Activated CD8-positive, alpha-beta memory T cell treated with anti-CD3 and anti-CD28 coated beads, Interleukin-2, amount 50 U/mL, for 1 hour (primary cell): ENCODE data around the gene DDX17.
A peak's percentile ranks its signal among the peaks of the same experiment; 100 is the strongest.

Experiments used
- DNase-seq: peaks from one replicate; pipeline ENCODE4 v3.0.0-alpha.2; 2020; ENCODE audit errors: extremely low read depth

DDX17 gene

DNA sequence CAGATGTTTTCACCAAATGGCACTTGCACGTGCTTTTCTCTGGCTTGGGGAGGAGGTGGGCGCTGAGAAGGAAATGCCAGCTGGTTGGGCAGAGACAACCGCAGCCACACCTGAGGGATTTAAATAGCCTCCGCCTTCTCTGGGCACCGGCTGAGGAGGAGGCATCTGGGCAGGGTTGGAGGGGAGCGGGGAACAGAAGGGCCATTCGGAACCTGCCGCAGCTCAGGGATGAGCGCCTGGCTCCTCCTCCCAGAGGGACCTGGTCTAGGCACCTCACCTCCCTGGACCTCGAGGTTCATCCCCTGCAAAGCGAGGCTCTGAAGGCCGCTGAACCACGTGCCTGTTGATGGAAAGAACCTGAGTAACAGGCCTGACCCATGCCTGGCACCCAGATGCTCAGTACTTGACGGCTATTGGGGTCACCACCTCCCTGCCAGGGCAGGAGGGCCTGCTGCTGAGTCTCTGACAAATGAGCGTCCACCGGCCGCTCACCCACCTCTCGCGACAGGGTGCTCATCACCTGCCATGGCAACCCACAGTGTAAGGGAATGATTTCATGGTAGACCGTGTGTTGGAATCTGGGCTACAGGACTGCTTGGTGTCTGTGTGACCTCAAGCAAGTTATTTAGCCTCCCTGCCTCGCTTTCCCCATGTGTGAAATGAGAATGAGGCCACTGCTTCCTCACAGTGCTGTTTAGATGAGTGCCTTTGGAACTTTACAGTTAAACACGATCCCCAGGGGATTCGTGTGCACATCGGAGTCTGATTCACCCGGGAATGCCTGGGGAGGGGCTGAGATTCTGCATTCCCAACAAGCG, 40.2 kb downstream of the DDX17 start:
- no peak for DNase-seq

DNA sequence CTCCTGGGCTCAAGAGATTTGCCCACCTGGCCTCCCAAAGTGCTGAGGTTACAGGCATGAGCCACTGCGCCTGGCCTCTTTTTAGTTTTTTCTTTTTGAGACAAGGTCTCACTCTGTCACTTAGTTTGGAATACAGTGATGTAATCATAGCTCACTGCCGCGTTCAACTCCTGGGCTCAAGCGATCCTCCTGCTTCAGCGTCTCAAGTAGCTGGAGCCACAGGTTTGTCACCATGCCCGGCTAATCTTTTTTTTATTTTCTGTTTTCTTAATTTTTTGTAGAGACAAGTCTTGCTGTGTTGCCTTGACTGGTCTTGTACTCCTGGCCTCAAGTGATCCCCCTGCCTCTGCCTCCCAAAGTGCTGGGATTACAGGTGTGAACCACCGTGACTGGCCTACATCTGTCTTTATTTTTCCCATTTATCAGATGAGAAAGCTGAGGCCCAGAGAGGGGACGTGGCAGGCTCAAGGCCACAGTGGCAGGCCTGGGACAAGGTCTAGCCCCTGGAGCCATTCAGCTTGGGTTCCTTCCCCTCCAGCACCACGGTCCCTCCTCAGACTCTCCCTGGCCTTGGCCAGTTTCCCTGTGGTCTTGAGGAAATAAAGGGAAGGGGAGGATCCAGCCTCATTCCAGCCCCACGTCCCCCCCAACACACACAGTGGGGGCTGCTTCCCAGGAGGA, 41.0 kb downstream of the DDX17 start:
- no peak for DNase-seq

DNA sequence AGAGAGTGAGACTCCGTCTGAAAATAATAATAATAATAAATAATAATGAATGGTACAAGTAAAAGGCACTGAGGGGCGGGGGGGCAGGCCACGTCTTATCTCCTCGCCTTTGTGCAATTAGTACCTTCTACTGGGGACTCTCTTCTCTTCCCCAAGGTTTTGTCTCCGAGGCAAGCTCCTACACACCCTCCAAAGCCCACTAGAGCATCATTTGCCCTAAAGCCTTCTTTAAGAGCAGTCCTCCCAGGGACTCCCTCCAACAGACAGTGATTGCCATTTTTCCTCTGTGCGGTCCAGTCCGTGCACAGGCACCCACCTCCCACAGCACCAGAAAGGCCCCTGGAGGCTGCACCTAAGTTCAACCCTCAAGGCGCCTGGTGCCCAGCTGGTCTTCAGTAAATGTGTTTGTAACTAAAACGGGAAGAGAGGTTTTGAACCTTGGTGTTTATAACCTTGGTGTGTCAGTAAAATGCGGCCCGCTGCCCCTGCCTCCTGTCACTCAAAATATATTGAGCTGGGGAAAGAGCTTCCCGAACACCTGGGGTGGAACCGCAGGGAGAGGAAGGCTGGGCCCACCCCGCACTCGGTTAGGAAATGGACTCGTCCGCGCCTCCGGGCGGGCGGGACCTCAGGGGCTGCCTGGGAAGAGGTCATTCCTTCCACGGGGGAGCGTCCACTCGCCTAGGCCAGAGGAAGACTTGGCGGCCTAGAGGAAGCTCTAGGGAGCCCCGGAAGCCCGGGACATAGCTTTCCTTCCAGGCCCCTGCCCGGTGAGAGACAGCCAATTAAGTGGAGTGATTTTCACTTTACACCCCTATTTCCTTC, 42.9 kb downstream of the DDX17 start:
- DNase-seq = no peak

DNA sequence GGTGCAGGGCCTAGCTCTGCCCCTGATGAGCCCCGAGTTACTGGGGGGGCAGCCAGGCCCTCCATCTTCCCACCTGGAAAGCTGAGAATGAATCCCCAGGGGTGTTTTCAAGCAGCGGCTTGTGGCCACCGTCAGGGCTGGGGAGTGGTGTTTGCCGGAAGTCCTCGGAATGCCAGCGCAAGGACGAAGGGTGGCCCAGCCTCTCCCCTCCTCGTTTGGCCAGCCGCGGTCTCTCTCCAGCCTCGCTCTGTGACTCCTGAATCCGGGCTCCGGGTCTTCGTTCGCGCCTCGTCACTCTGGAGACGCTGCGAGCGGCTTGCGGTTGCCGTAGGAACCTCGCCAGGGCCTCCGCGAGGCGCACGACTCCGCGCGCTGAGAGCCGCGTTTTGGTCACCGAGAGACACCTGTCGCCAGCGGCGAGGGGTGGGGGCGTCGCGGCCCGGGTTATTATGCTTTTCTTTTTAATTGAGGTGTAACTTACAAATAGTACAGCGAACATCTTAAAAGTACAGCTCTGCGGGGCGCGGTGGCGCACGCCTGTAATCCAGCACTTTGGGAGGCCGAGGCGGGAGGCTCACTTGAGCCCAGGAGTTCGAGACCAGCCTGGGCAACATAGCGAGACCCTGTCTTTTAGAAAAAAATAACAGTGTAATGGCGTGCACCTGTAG, 44.6 kb downstream of the DDX17 start:
- DNase-seq = peak; percentile 11

DNA sequence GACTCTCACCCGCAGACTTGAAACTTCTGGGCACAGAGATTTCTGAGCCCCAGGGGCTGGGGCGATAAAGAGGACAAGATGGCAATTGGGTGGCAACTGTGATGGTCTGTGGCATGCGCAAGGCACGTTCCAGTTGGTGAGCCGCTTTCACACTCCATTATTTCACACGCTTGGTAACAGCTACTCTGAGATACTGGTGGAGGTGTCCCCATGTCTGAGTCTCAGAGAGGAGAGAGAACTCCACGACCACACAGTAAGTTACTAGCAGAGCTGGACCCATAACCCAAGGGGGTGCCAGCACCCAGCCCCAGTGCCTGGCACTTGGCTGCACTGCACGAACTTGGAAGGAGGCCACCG, 45.1 kb downstream of the DDX17 start:
- no peak for DNase-seq

DNA sequence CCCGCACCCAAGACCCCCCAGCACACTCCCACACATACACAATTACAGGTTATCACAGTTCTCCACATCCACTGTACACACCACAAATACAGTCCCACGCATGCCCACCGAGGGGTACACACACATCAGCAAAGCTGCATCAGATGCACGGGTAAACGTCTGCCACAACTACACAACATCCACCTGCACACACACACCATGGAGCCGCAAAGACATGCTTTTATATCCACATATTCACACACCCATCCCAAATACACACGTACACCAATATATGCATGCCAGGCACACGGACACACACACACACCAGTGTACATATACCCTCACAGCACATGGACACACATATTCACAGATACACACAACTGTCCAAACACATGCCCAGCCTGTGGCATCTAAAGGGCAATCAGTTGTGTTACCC, 45.7 kb downstream of the DDX17 start:
- DNase-seq = no peak

DNA sequence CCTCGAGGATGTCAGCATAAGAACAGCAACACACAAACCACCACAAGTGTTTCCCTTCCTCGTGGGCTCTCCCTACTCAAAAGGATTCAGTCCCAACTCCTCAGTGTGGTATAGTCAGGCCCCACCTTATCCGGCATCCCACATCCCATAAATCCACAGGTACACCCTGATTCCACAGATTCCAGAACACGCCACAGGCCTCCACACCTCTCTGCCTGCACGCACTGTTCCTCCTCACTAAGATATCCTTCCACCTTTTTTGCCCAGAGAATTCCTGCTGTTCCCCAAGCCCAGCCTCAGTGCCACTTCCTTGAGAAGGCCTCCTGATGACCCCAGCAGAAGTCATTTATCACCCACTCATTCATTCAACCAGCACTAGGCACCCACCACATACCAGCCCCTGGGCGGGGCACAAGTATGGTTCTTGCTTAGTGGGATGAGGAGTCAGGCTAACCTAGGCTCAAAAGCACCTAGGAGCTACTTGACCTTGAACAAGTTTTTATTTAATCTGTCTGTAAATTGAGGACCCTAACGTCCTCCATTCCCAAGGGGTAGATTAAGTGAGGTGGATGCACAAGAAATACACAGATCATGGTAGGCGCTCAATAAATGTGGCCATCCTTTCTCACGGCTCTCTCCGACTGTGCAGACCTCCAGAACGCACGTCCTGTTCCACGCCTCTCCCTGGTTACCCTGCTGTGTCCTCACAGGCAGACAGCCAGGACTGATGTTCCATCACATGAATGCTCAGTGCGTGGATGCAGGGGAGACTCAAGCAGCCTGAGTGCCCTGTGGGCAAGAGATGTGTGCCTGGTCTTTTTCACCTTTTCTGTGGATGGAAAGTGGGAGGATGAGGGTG, 49.0 kb downstream of the DDX17 start:
- DNase-seq = no peak

DNA sequence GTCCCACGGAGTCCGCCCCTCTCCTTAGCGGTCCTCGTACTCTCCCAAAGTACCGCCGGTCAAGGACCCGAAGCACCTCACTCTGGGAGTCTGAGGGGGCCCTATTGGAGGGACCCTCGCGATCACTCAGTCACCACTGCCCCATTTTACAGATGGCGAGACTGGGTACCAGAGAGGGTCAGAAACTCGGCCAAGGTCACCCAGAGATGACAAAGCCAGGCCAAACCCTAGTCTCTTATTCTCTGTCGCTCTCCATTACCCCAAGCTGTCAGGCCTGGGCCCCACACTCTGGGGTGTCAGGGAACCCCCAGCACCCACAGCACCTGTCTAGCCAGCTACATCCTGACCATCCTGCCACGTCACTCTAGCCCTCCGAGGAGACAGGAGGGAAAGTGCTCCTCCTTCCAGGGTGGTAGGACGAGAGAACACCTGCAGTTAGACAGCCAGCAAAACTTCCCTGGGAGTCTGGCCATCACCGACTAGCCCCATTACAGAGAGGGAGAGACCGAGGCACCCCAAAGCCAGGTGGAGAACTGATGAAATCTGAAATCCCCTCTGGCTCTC, 49.8 kb downstream of the DDX17 start:
- DNase-seq = no peak

DNA sequence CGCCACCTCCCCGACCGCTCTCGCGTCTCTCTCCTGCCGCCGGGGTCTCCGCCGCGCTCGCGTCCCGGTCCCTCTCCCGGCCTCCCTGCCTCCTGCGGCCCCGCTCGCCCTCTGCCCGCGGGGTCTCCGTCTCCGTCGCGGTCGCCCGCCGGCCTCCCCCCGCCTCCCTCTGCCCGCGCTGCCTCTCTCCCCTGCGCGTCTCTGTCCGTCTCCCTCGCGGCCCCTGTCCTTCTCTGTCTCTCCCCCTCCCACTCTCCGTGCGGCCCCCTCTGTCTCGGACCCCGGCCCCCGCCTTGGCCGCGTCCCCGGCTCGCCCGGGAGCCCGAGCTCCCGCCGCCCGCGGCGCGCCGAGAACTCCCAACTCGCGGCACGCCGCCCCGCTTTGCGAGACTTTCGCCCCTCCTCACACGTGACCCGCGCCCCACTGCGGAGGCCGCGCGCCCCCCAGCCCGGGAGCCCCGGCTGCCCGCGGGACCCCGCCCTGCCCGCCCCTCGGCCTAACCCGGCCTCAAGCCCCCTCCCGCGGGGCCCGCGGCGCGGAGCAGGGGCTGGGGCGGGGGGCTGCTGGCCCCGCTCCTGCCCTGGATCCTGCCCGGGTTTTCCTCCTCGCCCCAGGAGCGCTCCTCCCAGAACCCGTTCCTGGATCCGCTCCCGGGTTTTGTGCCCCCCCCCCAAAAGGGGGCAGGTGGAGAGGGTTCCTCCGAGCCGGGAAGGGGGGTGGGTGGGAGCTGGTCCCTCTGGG, 50.4 kb downstream of the DDX17 start:
- DNase-seq = no peak

DNA sequence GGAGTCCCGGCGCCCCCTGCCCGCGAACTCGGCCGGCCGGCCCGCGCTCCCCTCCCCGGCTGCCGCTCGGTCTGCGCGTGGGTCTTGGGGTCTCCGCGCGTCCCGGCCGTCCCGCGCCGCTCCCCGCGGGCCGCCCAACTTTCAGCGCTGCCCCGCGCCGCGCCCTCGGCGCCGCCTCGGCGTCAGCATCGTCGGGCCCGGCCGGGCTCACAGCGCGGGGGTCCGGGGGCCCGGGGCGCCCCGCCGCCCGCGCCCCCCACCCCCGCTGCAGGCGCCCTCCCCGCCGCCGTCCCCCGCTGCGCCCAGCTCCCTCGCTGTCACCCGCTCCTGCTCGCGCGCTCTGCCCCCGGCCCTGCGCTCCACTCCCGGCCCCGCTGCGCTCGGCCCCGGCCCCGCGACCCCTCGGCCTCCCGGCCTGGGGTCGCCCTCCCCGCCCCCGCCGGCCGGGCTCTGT, 51.0 kb downstream of the DDX17 start, which contains the start of gene KCNJ4:
Gene KCNJ4, minus strand, starts transcription at position 124 of the 454 bp plus-strand sequence. CDS start 27,067 bp downstream, outside the sequence.
- DNase-seq = no peak

DNA sequence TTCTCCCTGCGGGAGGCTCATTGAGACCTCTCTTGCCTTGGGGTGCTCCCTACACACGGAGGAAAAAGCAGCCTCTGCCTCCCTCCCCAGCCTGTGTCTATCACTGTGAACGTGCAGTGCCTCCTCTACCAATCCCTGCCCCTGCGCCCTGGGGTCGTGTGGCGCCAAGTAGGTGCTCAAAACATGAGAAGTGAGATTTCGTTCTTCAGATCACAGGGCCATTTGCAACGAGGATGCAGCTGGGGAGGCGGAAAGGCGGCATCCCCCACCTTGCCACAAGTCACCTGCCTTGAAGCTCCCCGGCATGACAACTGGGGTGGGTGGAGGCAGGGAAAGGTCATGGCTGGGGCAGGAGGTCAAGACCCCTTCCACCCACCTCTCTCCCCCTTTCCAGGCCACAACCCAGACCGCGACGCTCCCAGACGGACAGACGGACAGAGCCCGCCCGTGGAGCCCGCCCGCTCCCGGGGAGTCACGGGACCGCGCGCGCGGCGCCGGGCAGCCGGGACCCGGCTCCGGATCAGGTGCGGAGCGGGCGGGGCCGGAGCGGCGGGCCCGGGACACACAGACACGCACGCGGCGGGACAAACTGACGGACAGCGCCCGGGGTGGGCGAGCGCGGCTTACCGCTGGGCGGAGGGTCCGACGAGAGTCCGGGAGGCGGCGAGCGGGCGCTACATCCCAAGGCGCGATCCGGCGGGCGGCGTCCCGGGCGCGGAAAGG, 51.6 kb downstream of the DDX17 start:
- no peak for DNase-seq

DNA sequence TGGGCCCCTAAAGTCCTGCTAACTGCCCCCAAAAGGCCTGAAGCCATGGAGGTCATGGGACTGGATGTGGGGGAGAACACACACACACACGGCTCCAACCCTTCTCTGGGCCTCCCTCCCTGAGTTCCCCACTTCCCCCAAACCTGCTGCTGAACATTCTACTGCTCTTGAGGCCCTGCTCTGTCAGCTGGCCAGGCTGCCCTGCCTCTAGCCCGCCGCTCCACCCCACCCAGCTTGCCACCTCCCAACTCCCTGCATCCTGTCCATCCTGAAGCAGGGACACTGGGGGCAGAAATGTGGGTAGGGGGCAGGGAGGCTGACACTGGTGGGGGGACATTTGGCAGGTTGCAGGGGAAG, 52.1 kb downstream of the DDX17 start:
- DNase-seq = no peak

DNA sequence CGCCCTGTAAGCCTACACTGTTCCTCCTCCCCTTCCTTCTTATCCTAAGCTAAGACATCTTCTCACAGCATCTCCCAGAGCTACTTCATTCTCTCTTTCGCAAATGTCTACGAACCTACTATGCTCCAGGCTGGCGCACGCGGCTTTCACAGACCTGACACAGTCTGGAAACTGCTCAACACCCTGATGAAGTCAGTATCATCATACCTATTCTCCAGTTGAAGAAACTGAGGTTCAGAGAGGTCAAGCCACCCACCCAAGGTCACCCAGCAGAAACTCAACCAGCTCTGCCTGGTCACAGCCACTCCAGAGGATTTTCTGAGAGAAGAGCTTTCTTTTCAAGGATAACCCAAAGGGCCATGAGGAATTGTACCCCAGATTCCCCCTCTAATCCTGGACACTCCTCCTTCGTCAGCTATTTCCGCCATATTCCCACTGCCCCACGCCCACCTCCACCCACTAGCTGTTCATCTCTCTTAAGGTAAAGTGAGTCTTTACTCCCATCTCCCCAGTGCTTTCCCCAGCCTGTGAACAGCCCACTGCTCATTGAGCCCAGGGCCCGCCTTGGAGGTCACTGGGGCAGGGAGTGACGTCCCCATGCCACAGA, 52.9 kb downstream of the DDX17 start:
- DNase-seq = no peak

DNA sequence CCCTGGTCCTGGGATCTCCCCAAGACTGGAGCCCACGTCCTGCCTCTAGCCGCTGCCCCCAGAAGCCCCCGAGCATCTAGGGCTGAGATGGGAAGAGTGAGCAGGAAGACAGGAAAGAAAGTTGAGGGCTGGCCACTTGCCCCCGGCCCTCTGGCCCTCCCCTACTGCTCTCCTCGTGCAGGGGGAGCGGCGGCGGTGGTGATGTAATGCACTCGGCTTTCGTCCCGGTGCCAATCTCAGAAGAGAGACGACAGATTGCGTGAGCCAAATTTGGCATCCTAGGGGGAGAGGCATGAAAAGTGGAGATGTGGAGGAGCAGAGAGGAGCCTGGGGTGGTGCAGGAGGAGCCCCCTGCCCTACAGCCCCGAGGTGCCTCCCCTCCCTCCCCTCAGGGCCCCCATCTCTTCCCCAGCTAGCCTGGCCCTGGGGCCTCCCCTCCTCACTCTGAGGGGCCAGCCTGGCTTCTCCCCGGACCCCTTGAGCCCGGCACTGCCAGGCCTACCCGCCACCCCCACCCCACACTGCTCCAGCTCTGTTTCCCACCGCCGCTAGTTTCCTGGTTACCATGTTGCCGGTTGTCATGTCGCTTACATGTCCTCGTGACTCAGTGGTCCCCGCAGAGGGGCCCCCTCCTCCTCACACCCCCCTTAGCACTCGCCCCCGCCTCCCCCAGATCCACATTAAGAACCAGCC, 53.6 kb downstream of the DDX17 start:
- no peak for DNase-seq

DNA sequence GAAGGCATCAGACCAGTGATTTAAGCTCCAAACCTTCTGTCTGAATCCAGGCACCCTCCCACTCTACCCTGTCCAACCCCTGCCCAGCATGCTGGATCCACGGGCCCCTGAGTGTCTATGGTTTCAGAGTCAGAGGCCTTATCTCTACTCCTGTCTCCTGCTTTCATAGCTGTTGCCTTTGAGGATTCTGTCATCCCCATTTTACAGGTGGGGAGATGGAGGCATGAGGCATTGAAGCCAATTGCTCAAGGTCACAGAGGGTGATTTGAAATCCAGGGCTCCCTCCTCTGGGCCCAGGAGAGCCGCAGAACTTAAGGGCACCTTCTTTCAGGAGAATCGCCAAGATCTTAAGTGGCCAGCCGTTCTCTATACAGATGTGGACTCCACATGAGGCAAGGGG, 54.2 kb downstream of the DDX17 start:
- DNase-seq = no peak

DNA sequence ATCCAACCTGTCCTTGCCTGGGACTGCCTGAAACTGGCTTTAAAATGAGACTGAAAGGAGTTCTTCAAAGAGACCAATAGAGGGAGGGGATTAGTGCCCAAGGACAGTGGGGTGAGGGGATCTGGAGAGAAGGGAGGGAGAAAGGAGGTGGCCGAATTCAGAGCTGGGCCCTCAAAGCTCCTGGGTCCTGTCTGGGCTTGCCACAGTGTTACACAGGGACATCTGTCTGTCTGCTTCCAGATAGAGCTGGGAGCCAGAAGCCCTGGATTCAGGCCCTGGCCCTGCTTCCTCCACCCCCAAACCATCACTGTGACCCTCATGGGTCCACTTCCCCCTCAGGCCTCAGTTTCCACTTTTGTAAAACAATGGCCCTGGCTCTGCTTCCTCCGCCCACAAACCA, 54.7 kb downstream of the DDX17 start:
- no peak for DNase-seq

DNA sequence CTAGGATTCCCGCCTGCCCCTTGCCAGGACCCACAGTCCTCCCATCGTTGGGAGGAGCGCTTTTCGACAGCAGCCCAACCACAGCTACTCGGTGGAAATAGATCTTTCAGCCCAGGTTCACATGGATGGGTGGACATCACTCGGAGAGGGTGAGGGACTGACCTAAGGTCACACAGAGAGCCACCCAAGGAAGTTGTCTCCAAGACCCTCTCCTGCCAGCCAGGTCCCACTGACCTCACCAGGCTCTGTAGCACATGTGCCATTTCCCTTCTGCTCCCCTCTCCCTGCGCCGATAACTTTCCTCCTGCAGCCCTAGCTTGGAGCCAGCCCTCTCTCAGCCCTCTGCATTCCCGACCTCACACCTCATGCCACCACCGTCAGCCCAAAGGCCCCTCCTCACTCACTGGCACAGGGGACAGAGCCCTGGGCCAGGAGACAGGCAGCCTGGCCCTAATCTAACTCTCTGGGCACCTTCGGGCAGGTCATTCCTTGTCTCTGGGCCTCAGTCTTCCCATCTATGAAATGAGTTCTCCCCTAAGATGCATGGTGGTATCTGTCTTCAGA, 55.8 kb downstream of the DDX17 start:
- no peak for DNase-seq

DNA sequence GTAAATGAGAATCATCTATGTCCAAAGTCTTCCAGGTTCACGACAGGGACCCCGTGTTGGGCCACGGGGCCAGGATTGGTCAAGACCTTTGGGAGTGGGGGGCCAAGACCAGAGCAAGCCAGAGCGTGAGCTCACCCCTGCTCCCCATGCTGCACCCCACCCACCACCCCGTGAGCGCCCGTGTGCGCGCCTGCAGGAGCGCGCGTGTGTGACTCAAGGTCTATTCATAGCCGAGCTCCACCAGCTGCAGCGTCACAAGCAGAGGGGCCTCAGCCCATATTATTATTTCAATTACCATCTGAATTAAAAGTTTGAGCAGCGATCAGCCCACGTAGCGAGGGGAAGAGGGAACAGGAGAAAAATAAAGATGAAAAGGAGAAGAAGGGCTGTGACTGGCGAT, 56.3 kb downstream of the DDX17 start:
- no peak for DNase-seq
